ENCODE measurements around the gene DGCR6. TPM values are rescaled to one million over a fixed set of nuclear protein-coding genes. Genes with fewer than 3 reads are reported as not detected.

DGCR6 gene
- total and polyA plus RNA-seq, 2 of the 4 experiments (the other 2 are of a cell fraction) = 0.54 to 0.58 TPM

- no peak overlapping the region for H3K56ac ChIP-seq (ENCODE audit: extremely low read depth, insufficient read depth, low read length)
- WGBS, 2 experiments (ENCODE audit: extremely low coverage in 2 of 2, insufficient read length in 1 of 2) = no CpG with 5 or more reads among the region's 5 CpGs
- no TSS peak for BruUV-seq (replicated peaks)
- H3K4me1 ChIP-seq (ENCODE audit: control insufficient read depth, insufficient read depth, low read length) = no peaks in the 10 kb centered on the region
- no peaks in the 10 kb centered on the region for H3K9me3 ChIP-seq (ENCODE audit: control insufficient read depth, insufficient read depth, low read length)
- H3K4ac ChIP-seq (ENCODE audit: low read depth, low read length) = no peak overlapping the region
- dilution Hi-C loops (cut with HindIII; ENCODE audit: low sequenced_read_pairs, unreplicated experiment) (no loop called here), intact Hi-C loops (cut with micrococcal nuclease) (no loop called here), in situ Hi-C loops (cut with MboI; ENCODE audit: low sequenced_read_pairs) (no loop called here)
- H3K9ac ChIP-seq (ENCODE audit: low read depth, low read length) = no peak overlapping the region
- H4K20me1 ChIP-seq (ENCODE audit: insufficient read depth, low read length) = no peaks in the 10 kb centered on the region
- H2BK120ac ChIP-seq (ENCODE audit: low read depth, low read length) = no peak overlapping the region
- no peaks in the 10 kb centered on the region for H3K79me1 ChIP-seq (ENCODE audit: low read depth in 1 of 2, low read length in 2 of 2)
- H2BK20ac ChIP-seq (ENCODE audit: low read depth, low read length) = no peak overlapping the region
- no peak overlapping the region for H2AK9ac ChIP-seq (replicated peaks; ENCODE audit: low read depth, low read length, poor library complexity)
- H3K4me3 ChIP-seq (ENCODE audit: insufficient read depth, low read depth, low read length) = no peak overlapping the region
- ATAC-seq (ENCODE audit: low read depth) (no peak), DNase-seq (no peak)
- H3K14ac ChIP-seq (replicated peaks; ENCODE audit: low read depth, low read length) = no peak overlapping the region
- H3K4me2 ChIP-seq (ENCODE audit: low read depth, low read length) = no peak overlapping the region
- CTCF ChIA-PET = interaction anchor here (1.6 kb wide), 1 partner anchor 20 kb away, joined by 5 read pairs; no protein-coding TSS in a partner anchor
- no peak overlapping the region for H2AFZ ChIP-seq (replicated peaks; ENCODE audit: low read length, poor library complexity)
- H3K27ac ChIP-seq (ENCODE audit: insufficient read depth, low read length) = no peak overlapping the region
- H2BK15ac ChIP-seq (ENCODE audit: low read depth, low read length) = no peak overlapping the region
- TF ChIP-seq MAFK (IDR thresholded peaks at IDR 0.05; ENCODE audit: low read depth, low read length) = no peak
- TF ChIP-seq POLR2A (IDR thresholded peaks at IDR 0.05; ENCODE audit: low read depth, low read length) = no peak
- no peak for TF ChIP-seq CHD1 (IDR thresholded peaks at IDR 0.05; ENCODE audit: low read depth, low read length)
- TF ChIP-seq NFE2L2 (IDR thresholded peaks at IDR 0.05; ENCODE audit: low read depth, low read length) = no peak
- TF ChIP-seq MAZ (IDR thresholded peaks at IDR 0.05; ENCODE audit: borderline replicate concordance, low read depth, low read length) = no peak
- TF ChIP-seq USF2 (IDR thresholded peaks at IDR 0.05; ENCODE audit: low read depth, low read length) = no peak
- no peak for TF ChIP-seq CEBPB (IDR thresholded peaks at IDR 0.05; ENCODE audit: low read depth, low read length)
- TF ChIP-seq SMC3 (IDR thresholded peaks at IDR 0.05; ENCODE audit: low read depth, low read length) = no peak
- no peak for TF ChIP-seq FOS (IDR thresholded peaks at IDR 0.05; ENCODE audit: low read depth, low read length)
- no peak for TF ChIP-seq MXI1 (IDR thresholded peaks at IDR 0.05; ENCODE audit: borderline replicate concordance, low read depth, low read length)
- no peak for TF ChIP-seq BHLHE40 (IDR thresholded peaks at IDR 0.05; ENCODE audit: low read depth, low read length)
- no peak for TF ChIP-seq ELK1 (IDR thresholded peaks at IDR 0.05; ENCODE audit: borderline replicate concordance, low read depth, low read length)
- TF ChIP-seq CTCF (conservative IDR thresholded peaks at IDR 0.05; ENCODE audit: low read depth, low read length) = no peak
- no peak for TF ChIP-seq RFX5 (IDR thresholded peaks at IDR 0.05; ENCODE audit: low read depth, low read length)
- no peak for TF ChIP-seq RCOR1 (IDR thresholded peaks at IDR 0.05; ENCODE audit: insufficient replicate concordance, low read length)
- TF ChIP-seq RAD21 (IDR thresholded peaks at IDR 0.05; ENCODE audit: low read length) = no peak
- no peaks in the 10 kb centered on the region for H3K9me1 ChIP-seq (ENCODE audit: insufficient read depth, low read length)
- no peak overlapping the region for H4K91ac ChIP-seq (ENCODE audit: insufficient read depth, low read depth, low read length)
- H3K23ac ChIP-seq (ENCODE audit: low read depth, low read length) = no peak overlapping the region
- H3K36me3 ChIP-seq (ENCODE audit: control insufficient read depth, insufficient read depth, low read length) = no peaks in the 10 kb centered on the region
- POLR2A ChIA-PET (ENCODE audit: unreplicated experiment) = no interaction called here
- no peak overlapping the region for H3K18ac ChIP-seq (ENCODE audit: low read depth, low read length)
- no peak overlapping the region for H2AK5ac ChIP-seq (ENCODE audit: low read depth, low read length)
- H3K27me3 ChIP-seq (ENCODE audit: control insufficient read depth, insufficient read depth, low read length) = no peaks in the 10 kb centered on the region
- no peak overlapping the region for H4K5ac ChIP-seq (ENCODE audit: low read depth, low read length)
- no peak overlapping the region for H4K8ac ChIP-seq (ENCODE audit: low read depth in 2 of 2, low read length in 2 of 2)
- no peak overlapping the region for H2BK5ac ChIP-seq (ENCODE audit: low read depth, low read length, poor library complexity, severe bottlenecking)
Observed at GRCh38 chr22:18909556-18909955, 3.4 kb downstream of the DGCR6 start.
